Measurements from ENCODE around the gene TNFRSF17.

The TNFRSF17 gene

DNA sequence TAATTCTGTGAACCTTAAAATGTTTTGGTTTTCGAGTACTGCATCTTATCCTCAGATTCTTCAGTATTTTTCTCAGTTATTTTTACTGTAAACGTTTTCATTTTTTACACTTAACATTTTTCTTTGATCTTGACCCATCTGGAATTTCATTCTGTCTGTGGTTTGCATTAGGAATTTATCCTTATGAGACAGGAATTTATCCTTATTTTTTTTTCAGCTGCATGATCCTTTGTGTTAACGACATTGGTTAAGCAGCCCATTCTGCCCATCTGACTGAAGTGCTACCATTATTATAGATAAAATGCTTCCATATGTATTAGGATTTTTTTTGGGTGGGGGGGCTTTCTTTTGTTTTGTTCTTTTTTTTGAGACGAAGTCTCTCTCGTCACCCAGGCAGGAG lies 52.5 kb downstream of the TNFRSF17 start:
- H3K27me3 ChIP-seq (replicated peaks), result no peaks in the 10 kb centered on the region
- no peaks in the 10 kb centered on the region for H3K36me3 ChIP-seq (replicated peaks)
- TF ChIP-seq, protein P1, sequence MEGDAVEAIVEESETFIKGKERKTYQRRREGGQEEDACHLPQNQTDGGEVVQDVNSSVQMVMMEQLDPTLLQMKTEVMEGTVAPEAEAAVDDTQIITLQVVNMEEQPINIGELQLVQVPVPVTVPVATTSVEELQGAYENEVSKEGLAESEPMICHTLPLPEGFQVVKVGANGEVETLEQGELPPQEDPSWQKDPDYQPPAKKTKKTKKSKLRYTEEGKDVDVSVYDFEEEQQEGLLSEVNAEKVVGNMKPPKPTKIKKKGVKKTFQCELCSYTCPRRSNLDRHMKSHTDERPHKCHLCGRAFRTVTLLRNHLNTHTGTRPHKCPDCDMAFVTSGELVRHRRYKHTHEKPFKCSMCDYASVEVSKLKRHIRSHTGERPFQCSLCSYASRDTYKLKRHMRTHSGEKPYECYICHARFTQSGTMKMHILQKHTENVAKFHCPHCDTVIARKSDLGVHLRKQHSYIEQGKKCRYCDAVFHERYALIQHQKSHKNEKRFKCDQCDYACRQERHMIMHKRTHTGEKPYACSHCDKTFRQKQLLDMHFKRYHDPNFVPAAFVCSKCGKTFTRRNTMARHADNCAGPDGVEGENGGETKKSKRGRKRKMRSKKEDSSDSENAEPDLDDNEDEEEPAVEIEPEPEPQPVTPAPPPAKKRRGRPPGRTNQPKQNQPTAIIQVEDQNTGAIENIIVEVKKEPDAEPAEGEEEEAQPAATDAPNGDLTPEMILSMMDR (IDR thresholded peaks at IDR 0.05; ENCODE audit: low read depth, low read length, missing control alignments), result no peak
- no peak overlapping the region for H3K4me3 ChIP-seq (ENCODE audit: low read depth, low read length)
- H3K27ac ChIP-seq, result no peak overlapping the region
- in situ Hi-C loops (cut with HindIII; ENCODE audit: low pct_ligation_motif_present, low sequenced_read_pairs), result no loop called here
- DNase-seq, result peak; percentile 38
